Measurements from ENCODE around the gene ZNF76. TPM values are rescaled to one million over a fixed set of nuclear protein-coding genes. Genes with fewer than 3 reads are reported as not detected.

The ZNF76 gene
- total and polyA plus RNA-seq, 9 of the 15 experiments (the other 6 are each of a cell fraction or from before 2014, with no cell fraction given) = 1.2 to 17.8 (median 10.7) TPM

GRCh38 chr6:35299674-35300073 is 40.1 kb downstream of the ZNF76 start:
- H2AFZ ChIP-seq (ENCODE audit: low read depth, low read length) = peak overlapping the region; percentile 44; the same call in 1 of the 2 replicates
- H3K9me1 ChIP-seq (ENCODE audit: control insufficient read depth, insufficient read depth, low read length) = no peaks in the 10 kb centered on the region
- H3K27ac ChIP-seq (ENCODE audit: extremely low read depth, low read depth, low read length) = peak overlapping the region; percentile 42; the same call in 1 of the 3 replicates
- H3K27me3 ChIP-seq (ENCODE audit: control insufficient read depth in 2 of 2, insufficient read depth in 2 of 2, low read length in 2 of 2) = no peaks in the 10 kb centered on the region
- ATAC-seq (no peak), FAIRE-seq (peak; percentile 6), DNase-seq (ENCODE audit: extremely low read depth in 1 of 4, low spot score in 3 of 4) (peak in 2 of 4 experiments; percentile 38 to 66)
- peaks cover 6% of the 10 kb centered on the region; the same call in 1 of the 3 replicates for H3K36me3 ChIP-seq (ENCODE audit: control insufficient read depth, insufficient read depth, low read length)
- H3K4me3 ChIP-seq = peak overlapping the region; percentile 1; the same call in 1 of the 2 replicates
- no peaks in the 10 kb centered on the region for H3K9me3 ChIP-seq (replicated peaks; ENCODE audit: control insufficient read depth, insufficient read depth, low read depth, low read length)
- POLR2A ChIA-PET = interaction anchor here (0.5 to 1.6 kb wide), 7 partner anchors 9 to 171 kb away, joined by 3 to 10 read pairs (median 3); no protein-coding TSS in a partner anchor
- H3K4me1 ChIP-seq (replicated peaks in 1 of 2; ENCODE audit: control insufficient read depth in 2 of 2, insufficient read depth in 2 of 2, low read length in 2 of 2) = peaks cover 34 to 43% of the 10 kb centered on the region in 2 experiments
- intact Hi-C loops (cut with micrococcal nuclease) (loop anchor here (5.0 to 10.0 kb wide), 3 partner anchors 223 to 655 kb away; no protein-coding TSS in a partner anchor), in situ Hi-C loops (cut with MboI) (loop anchor here (5.0 to 10.0 kb wide), 2 partner anchors 155 to 438 kb away; partner anchors contain the start of genes ARMC12 and FANCE)
- WGBS (ENCODE audit: insufficient coverage, low coverage, missing lambda C conversion rate) = 18% methylated on average over 4 of the region's 4 CpGs
- H3K79me2 ChIP-seq (ENCODE audit: control insufficient read depth, insufficient read depth, low read length) = peaks cover 22% of the 10 kb centered on the region
- H3K4me2 ChIP-seq (ENCODE audit: insufficient read depth, low read length) = peak overlapping the region; percentile 64
- H3K9ac ChIP-seq (ENCODE audit: insufficient read depth in 1 of 2, low read depth in 2 of 2, low read length in 2 of 2) = peak overlapping the region in 1 of 2 experiments; percentile 27; a peak in 1 of 4 replicates
- no TSS peak for BruUV-seq (replicated peaks)
- CTCF ChIA-PET (ENCODE audit: low intra/inter-chr PET ratio) = interaction anchor here (0.7 kb wide), 1 partner anchor 149 kb away, joined by 3 read pairs; no protein-coding TSS in a partner anchor
- no peaks in the 10 kb centered on the region for H4K20me1 ChIP-seq (replicated peaks; ENCODE audit: control insufficient read depth, insufficient read depth, low read length)
- TF ChIP-seq STAT5A (IDR thresholded peaks at IDR 0.05; ENCODE audit: borderline replicate concordance, low read length) = no peak
- no peak for TF ChIP-seq DEAF1 (CRISPR knock-in tag; IDR thresholded peaks at IDR 0.05)
- no peak for TF ChIP-seq RHOXF2B (CRISPR knock-in tag; conservative IDR thresholded peaks at IDR 0.05)
- peak; percentile 46; the same call in 1 of the 2 replicates for TF ChIP-seq ELF4 (CRISPR knock-in tag; IDR thresholded peaks at IDR 0.05)
- no peak for TF ChIP-seq TCF15 (CRISPR knock-in tag; IDR thresholded peaks at IDR 0.05)
- peak; percentile 59; the same call in 1 of the 2 replicates for TF ChIP-seq EHMT2 (IDR thresholded peaks at IDR 0.05)
- TF ChIP-seq ZBTB40 (IDR thresholded peaks at IDR 0.05) = 0 out of 2 replicates have a peak, but pooled peaks have one; percentile 29
- no peak for TF ChIP-seq ZBTB40 (CRISPR knock-in tag; IDR thresholded peaks at IDR 0.05)
- no peak for TF ChIP-seq ZNF668 (CRISPR knock-in tag; IDR thresholded peaks at IDR 0.05)
- 0 out of 2 replicates have a peak, but pooled peaks have one; percentile 24 for TF ChIP-seq ZNF175 (CRISPR knock-in tag; IDR thresholded peaks at IDR 0.05; ENCODE audit: low read depth)
- TF ChIP-seq SMARCE1 (IDR thresholded peaks at IDR 0.05) = peak; percentile 47; the same call in 1 of the 2 replicates

Measured in K562 (cell line).